ENCODE measurements around the gene OTOP3.

GRCh38 chr17:74893936-74894671 is 41.6 kb upstream of the OTOP3 start:
- TF ChIP-seq, protein P1, sequence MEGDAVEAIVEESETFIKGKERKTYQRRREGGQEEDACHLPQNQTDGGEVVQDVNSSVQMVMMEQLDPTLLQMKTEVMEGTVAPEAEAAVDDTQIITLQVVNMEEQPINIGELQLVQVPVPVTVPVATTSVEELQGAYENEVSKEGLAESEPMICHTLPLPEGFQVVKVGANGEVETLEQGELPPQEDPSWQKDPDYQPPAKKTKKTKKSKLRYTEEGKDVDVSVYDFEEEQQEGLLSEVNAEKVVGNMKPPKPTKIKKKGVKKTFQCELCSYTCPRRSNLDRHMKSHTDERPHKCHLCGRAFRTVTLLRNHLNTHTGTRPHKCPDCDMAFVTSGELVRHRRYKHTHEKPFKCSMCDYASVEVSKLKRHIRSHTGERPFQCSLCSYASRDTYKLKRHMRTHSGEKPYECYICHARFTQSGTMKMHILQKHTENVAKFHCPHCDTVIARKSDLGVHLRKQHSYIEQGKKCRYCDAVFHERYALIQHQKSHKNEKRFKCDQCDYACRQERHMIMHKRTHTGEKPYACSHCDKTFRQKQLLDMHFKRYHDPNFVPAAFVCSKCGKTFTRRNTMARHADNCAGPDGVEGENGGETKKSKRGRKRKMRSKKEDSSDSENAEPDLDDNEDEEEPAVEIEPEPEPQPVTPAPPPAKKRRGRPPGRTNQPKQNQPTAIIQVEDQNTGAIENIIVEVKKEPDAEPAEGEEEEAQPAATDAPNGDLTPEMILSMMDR (conservative IDR thresholded peaks at IDR 0.05): no peak
- TF ChIP-seq EZH2 (IDR thresholded peaks at IDR 0.05; ENCODE audit: low read depth): no peak
